Epidermal melanocyte (primary cell): ENCODE results near the gene MEGF11.
A peak's percentile ranks its signal among the peaks of the same experiment; 100 is the strongest.
"Not testable (repeated sequence)": the region's sequence is repeated elsewhere in the genome, so short reads cannot be mapped to it uniquely, and the experiment has no call there.

Experiments
- DNase-seq: peaks from one replicate; pipeline ENCODE4 v3.0.0; 2011; ENCODE audit warnings: low spot score; ENCODE audit not compliant: insufficient read length

The MEGF11 gene

DNA sequence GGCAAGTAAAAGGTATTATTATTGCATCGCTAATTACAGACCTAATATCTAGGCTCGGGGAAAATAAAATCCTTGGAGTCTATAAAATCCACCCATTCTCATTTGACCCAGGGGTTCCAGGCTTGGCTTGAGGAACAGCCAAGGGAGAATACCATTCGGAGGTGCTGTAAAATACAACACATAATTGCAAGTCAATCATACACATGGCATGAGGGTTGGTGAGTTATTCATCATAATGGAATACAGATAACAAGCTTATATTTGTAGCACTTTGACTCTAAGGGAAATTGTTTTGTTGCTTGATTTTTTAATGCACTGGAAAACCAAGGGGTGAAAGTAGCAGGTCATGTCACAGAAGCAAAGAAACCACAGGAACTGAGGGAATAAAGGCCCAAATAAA, 23.0 kb upstream of the MEGF11 start:
- DNase-seq = no peak

DNA sequence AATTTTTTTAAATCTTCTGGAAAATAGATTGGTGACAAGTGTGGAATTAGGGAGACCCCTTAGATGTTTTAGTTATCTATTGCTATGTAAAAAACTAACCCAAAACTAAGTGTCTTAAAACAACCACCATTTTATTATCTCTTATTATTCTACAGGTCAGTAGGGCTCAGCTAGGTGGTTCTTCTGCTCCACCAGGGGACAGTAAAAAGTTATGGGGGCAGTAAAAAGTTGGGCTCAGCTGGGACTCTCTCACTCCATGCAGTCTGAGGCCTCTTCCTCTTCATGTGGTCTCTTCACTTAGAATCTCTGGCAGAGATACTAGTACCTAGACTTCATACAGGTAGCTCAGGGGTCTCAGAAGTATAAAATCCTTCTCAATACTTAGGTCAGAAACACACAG, 21.8 kb upstream of the MEGF11 start:
- DNase-seq = no peak

DNA sequence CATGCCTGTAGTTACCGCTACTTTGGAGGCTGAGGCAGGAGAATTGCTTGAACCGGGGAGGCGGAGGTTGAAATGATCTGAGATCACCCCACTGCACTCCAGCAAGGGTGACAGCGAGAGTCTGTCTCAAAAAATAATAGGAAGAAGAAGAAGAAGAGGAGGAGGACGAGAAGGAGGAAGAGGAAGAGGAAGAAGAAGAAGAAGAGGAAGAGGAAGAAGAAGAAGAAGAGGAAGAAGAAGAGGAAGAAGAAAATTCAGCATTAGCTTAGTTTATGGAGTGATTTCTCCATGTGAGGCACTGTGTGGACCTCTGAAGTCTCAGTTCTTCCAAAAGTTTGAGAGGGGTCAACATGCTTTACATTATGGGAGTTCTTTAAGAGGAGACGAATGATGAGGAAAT, 17.4 kb upstream of the MEGF11 start:
- no peak for DNase-seq

DNA sequence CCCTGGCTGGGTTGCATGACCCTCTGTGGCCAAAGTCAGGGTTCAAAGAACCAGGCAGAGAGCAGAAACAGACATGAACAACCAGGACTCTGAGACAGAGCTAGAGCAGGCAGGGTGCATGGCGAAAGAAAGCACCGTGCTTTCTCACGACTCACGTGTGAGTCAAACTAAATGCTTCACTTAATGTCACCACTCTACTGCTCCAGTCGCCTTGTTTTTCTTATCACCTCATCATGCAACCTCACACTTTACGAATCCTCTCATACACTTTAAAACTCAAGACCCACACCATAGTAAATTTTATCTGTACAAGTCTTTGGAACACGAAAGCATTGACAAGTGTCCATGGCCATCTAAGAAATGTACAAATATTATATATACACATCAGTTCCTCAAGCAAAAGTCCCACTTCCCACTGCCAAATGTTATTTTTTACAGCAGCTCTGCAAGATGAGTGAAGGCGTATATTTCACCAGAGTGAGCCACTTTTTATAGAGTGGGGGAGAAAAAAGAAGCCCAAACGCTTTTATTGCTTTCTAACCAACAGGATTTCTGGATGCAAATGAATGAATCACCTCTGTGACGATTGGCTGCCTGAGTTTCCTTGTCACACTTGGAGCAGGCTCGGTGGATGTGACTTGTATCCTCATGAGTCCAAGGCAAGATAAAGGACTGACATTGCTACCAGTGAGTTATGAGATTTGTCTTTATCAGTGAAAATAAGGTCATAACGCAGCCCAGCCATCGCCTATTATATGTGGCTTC, 16.0 kb upstream of the MEGF11 start:
- no peak for DNase-seq

DNA sequence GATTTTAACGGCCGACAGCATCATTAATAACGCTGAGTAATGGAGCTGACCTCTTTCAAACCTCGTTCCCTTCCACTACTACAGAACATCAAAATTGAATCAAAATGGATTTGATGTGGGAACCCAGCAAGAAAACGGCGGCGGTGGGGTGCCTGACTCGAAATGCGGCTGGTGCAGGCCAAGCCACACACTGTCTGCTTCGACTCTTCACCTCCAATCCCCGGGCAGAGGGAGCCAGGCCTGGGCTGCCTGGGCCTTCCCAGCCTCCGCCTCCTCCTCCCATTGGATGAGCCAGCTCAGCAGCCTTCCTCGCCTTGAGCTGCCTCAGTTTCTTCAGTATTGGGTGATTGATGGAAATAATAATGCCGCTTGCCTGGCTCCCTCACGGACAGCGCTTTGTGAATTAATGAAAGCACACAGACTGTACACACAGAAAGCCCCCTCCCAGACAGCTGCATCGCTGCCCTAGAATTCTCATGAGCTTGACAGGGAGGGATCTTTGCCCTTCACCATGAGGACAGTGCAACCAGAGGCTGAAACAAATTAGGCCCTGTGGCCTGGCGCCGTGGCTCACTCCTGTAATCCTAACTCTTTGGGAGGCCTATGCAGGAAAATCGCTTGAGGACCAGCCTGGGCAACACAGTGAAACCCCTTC, 11.4 kb upstream of the MEGF11 start:
- DNase-seq = no peak

DNA sequence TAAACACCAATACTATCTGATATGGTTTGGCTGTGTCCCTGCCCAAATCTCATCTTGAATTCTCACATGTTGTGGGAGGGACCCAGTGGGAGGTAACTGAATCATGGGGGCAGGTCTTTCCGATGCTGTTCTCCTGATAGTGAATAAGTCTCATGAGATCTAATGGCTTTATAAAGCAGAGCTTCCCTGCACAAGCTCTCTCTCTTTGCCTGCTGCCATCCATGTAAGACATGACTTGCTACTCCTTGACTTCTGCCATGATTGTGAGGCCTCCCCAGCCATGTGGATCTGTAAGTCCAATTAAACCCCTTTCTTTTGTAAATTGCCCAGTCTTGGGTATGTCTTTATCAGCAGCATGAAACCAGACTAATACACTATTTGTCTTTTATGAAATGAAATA, 9.3 kb upstream of the MEGF11 start:
- not testable (repeated sequence) for DNase-seq

DNA sequence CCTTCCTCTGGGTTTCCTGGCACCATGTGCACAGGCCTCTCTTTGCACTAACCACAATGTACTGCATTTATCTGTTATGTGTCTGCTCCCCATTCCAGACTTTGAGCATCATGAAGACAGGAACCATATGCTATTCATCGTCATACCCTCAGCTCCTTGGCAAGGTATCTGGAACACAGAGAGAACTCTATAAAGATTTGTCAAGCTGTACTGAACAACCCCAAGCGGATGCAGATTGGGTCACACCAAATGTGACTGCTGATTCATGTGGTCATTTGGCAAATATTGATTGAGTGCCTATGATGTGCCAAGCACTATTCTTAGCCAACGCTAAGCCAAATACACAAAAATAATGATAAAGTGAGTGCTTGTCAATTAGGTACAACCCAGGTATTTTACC, 7.5 kb upstream of the MEGF11 start:
- no peak for DNase-seq

DNA sequence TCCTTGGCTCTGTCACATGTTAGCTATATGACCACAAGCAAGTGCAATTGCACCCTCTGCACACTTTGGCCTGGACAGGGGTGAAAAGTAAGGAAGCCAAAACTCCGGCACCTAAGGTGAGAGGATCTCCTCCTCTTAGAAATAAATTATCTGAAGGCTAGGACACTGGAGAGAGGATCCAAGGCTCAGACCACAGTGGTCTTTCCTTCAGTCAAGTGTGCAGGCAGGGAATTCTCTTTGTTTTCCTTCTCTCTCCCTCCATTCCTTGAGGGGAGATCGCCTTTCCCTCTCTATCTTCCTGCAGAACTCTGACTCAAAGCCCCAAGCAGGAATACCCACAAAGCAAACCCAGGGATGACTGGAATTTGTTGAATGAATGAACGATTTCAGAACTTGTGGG, 3.1 kb upstream of the MEGF11 start:
- no peak for DNase-seq

DNA sequence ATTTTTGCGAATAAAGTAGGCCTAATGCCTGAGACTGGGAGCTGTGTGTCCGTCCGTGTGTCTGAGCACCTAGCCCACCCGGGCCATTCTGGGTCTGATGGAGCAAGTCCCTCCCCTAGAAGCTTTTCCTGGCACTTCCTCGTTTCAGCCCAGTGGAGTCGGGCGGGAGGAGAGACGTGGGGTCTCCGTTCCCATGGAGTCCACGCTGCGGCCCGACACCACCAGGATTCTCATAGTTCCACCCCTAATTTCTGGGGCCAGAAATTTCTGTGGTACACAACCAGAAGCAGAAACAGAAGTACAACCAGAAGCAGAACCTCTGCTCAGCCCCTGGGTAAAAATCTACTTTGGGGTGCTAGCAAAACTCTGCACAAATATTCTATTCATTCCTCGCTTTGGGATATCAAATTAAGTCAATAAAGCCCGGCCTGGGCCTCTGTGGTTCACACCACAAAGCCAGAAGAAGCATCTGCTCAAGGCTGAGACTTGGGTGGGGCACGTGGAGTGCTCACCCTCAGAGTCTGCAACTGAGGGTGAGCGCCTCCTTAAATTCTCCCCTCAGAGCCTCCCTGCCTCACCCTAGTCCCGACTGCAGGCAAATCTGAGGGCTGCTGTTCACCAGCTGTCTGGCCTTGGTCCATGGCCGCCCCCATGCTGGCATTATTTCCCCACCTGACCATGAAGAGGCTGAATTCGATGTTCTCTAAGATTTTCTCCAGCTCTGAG, 1.6 kb upstream of the MEGF11 start:
- DNase-seq = no peak

DNA sequence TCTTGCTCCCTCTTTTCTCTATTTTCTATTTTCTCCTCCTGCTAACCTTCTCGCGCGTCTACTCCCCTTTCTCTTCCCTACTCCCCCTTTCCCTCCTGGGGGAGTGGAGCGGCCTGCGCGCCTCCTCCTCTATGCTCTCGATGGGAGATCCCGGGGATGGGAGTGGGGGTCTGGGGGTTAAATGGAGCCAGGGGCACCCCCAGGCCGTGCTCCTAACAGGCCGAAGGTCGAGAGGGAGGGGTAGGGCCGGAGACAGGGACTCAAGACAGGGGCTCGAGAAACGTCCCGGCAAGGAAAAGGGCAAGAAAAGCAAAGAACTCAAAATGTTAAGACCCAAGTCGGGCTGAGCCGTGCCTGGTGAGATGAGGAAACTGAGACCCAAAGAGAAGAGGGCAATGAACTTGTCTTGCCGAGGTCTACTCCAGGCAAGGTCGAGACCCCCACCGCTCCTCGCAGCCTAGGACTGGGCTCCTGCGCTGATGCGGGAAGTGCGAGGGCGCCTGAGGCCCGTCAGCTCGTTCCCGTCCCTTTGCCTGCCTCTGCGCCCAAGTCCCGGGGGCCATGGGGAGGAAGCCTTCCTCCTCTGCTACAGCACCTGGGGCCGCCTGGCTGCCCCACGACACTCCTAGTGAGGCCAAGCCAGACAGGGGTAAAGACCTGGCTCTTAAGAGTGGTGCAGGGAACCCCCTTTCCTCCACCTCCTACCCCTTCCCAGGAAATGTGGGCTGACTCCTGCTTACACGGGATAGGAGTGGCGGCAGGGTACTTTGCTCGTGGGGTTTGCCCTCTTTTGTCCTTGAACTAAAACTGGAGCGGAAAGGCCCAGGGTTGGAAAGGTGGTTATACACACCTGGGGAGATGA, 770 bp upstream of the MEGF11 start:
- DNase-seq = no peak

DNA sequence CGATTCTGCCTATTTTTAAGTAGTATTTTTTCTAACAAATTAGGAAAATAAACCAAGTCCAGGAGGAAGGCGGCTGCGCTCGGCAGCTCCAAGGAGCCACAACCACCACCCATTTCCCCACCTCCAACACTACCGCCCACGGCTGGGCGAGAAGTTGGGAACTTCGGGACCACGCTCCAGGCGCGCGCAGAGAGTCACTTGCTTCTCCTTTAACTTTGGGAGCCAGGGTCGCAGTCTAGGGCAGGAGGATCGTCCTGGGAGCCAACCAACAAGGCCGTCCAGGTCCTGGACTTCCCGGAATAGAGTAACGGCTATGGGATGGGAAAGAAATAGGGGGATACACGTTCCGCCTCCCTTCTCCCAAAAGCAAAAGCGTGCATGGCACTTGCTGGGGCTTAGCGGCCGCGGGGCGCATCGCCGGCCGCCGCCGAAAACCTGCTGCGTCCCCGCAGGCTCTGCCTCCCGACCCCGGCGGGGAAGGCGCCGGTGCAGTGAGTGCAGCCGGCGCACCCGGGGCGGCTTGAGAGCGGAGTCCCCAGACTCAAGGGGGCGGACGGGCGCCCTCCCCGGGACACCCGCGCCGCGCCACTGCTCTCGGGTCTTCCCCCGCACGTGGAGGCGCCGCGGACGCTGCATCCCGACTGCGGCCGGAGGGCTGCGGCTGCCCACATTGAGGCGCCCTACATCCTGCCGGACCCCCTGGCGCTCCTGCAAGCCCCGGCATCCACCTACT, 699 bp downstream of the MEGF11 start:
- no peak for DNase-seq

DNA sequence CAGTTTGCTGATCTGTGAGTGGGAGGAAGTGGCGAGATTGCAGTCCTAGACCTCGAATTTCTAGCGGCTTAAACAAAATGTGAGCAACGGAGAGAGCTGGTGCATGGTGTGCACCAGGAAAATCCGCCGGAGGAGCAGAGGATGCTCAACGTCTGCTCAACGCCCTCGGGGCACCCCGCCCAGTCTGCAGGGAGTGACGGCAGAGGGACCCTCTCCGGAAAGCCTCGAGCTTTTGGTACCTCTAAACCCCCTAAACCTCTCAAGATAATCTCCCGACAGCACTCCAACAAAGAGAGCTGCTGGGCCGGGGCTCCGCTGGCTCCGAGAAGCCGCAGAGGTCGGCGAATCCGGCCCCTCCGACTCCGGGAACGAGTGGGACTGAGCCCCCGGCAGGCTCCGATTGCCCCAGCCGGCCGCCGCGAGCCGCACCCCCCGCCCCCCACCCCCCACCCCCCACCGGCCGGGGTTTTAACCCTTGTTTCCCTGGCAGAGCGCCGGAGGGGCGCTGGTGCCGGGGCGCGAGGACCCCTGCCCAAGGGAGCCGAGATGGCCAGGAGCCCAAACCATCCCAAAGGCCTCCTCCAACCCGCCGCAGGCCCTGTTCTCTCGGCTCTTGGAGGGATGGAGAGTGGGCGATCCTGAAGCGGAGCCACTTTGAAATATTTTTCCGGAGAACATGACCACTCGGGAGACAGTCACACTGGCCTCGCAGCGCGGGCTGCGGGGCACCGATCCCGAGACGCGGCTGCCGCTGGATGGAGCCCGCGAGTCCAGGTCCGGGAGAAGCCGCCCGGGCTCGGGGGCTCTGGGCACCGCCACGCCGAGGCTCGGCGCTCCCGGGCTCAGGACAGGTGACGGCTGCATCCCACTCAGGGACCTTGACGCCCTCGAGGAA, 1.5 kb downstream of the MEGF11 start:
- DNase-seq = peak; percentile 65

DNA sequence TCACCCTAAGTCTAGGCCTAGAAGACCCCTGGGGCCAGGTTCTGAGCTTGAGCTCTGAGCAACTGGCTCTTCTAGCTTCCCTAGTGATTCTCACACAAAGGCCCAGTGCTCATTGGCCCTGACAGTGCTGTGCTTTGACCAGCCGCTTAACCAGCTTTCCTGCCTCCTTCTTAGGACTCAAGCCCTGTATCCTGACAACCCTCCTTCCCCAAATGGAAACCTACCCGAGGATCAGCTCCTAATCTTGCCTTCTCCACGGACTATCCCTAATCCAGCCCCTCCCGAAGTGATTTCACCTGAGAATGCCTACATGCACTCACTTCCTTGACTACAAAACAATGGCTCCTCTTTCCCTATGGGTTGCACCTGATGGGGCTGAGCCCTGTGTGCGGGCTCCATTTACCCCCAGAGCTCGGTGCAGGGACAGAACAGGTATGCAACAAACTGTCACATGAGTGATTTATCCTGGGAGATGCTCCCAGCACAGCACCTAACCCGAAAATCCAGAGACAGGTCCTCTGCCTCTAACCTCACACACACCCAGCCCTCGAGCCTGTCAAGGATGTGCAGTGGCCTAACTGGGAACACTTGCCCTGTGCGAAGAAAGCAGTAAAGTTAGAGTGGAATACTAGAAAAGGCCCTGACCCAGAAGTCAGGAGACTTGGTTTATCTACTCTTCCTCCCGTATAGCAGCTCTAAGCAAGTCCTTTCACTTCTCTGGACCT, 2.3 kb downstream of the MEGF11 start:
- no peak for DNase-seq

DNA sequence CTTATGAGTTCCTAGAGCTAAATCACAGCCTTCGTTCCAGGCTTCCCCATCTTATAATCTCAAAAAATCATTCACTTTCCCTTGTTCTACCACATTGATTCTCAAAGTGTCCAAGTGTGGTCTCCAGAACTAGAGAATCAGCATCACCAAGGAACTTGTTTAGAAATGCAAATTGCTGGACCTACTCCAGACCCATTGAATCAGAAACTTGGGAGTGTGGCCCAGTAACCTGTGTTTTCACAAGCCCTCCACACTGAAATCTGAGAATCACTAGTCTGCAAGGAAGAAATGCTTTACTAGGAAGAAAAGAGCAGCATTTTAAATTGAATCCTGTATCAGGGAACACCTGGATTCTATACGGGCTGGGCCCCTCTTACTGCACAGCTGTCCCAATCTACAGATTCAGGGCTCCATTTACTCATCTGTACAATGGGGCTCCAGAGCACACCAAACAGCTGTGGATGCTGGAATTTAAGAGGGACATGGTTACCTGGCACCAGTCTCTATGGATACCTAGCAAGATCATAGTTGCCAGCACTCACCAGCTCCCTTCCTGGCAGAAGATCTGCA, 3.9 kb downstream of the MEGF11 start:
- no peak for DNase-seq

DNA sequence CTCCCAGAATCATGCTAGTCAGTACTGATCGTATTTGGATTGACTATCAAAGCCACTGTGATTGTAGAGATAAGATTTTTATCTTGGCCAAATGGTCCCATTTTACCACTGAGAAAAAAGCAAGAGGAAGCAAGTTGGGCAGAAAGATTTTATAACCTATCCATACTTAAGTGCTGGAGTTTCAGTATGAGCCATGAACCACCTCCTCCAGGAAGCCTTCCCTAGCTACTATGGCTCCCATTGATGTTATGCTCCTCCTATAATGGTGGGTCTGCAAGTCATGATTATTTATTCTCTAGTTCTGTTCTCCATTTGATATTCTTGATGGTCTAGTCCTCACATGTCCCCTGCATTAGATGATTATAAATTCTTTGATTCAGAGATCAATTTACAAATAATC, 6.6 kb downstream of the MEGF11 start:
- no peak for DNase-seq

DNA sequence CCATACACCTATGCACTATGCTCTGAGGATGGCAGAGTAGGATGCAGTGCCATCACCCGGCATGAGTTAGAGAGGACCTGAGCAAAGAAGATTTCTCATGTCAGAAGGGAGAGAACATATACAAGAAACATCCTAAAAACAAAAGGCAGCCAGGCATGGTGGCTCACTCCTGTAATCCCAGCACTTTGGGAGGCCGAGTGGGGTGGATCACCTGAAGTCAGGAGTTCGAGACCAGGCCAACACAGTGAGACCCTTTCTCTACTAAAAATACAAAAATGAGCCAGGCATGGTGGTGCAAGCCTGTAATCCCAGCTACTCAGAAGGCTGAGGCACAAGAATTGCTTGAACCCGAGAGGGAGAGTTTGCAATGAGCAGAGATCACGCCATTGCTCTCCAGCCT, 7.7 kb downstream of the MEGF11 start:
- DNase-seq = not testable (repeated sequence)

DNA sequence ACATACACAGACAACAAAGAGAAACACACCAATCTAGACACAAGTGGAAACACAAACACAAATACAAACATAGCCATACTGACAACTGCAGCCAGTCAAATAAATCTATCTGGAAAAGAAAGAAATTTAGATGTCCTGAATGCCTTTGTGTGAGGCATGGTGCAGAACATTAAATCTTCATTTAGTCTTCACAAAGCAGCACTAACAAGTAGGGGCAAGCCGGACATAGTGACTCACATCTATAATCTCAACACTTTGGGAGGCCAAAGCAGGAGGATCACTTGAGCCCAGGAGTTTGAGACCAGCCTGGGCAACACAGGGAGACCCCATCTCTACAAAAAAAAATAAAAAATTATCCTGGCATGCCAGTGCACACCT, 11.7 kb downstream of the MEGF11 start:
- no peak for DNase-seq

DNA sequence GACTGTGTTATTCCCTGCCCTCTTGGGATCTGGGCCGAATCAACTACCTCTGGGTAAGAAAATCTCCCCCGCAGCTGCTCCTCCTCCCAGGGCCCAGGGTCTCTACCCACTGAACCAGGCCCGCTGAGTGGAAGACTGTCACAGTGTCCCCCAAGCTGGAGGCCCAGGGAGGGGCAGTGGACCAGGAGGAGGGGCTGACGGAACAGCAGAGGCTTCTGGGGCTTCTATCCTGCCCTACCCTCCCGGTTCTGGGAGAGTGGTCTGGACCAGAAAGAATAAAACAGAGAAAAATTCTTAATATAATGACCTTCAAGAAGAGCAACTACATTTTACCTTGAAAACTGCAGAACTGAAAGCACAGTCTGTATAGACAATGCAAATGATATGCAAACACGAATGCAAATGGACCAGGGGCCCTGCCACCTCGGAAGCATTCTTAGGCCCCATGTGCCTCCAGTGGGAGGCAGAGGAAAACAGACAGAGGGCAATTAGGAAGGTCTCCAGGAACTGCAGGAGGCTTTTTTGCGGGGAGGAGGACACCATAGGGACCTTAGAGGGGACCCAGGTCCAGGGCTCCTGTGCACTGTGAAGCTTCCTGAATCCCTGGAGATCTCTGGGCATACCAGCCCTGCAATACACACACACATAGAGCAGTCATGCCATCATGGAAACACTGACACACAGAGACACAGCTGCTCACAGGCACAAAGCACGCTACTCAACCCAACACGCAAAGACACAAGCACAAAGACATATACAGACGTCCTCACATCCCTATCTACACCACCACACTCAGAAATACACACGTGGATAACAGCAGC, 12.3 kb downstream of the MEGF11 start:
- DNase-seq = no peak
